ENCODE data around the gene FAM107A. TPM values are rescaled to one million over a fixed set of nuclear protein-coding genes. Genes with fewer than 3 reads are reported as not detected.

The FAM107A gene
- total RNA-seq, 1 experiment from 2014 or later, result not detected

DNA sequence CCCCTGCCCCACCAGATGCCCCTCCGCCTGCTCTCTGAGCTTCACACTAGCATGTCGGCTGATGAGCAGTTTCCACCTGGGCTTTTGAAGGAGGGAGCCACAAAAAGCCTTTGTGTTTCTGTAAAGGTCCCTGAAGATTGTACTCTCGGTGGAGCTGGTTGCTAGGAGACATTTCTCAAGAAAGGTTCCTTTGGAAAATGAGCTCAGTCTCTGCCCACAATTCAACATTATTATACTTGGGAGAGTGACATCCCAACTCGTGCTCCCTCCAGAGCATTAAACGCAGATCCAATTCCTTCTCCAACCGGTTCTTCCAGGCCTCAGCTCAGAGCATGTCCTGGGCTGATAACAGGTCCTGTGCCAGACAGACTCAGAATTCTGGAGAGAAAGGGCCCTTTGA is 26.8 kb upstream of the FAM107A start:
- H3K79me2 ChIP-seq (ENCODE audit: insufficient read depth, low read length), result no peaks in the 10 kb centered on the region
- DNase-seq (ENCODE audit: low read depth, low spot score) (no peak), ATAC-seq (no peak)
- ChIA-PET POLR2A (interaction anchor here (0.5 kb wide), 1 partner anchor 28 kb away, joined by 6 read pairs; no protein-coding TSS in a partner anchor), CTCF (no interaction called here), RAD21 (ENCODE audit: low non-redundant PET in 1 of 2, low total read pairs in 2 of 2, uncharacterized antibody in 2 of 2, unreplicated experiment in 2 of 2) (no interaction called here)
- intact Hi-C loops (cut with micrococcal nuclease), result no loop called here
- no peaks in the 10 kb centered on the region for H3K36me3 ChIP-seq (ENCODE audit: control insufficient read depth in 1 of 2, insufficient read depth in 2 of 2, low read length in 2 of 2)
- H3K4me3 ChIP-seq (replicated peaks in 1 of 2; ENCODE audit: low read depth in 1 of 2, low read length in 2 of 2), result no peak overlapping the region
- H3K4me2 ChIP-seq (ENCODE audit: low read length), result no peak overlapping the region
- H3K9me2 ChIP-seq (ENCODE audit: insufficient read depth), result no peaks in the 10 kb centered on the region
- H3K27me3 ChIP-seq (ENCODE audit: insufficient read depth, low read length), result peaks cover 59% of the 10 kb centered on the region
- no peaks in the 10 kb centered on the region for H4K20me1 ChIP-seq (ENCODE audit: insufficient read depth)
- no peak overlapping the region for H2AFZ ChIP-seq (ENCODE audit: low read depth, low read length, poor library complexity, severe bottlenecking)
- no peaks in the 10 kb centered on the region for H3K9me3 ChIP-seq (ENCODE audit: control insufficient read depth in 1 of 2, insufficient read depth in 1 of 2, low read depth in 1 of 2, low read length in 2 of 2)
- H3K4me1 ChIP-seq (ENCODE audit: control insufficient read depth in 1 of 2, insufficient read depth in 2 of 2, low read length in 2 of 2), result no peaks in the 10 kb centered on the region; a peak in 1 of 4 replicates
- H3K27ac ChIP-seq (ENCODE audit: low read depth, low read length), result no peak overlapping the region
- no TSS peak for BruUV-seq (replicated peaks)
- TF ChIP-seq, protein P1, sequence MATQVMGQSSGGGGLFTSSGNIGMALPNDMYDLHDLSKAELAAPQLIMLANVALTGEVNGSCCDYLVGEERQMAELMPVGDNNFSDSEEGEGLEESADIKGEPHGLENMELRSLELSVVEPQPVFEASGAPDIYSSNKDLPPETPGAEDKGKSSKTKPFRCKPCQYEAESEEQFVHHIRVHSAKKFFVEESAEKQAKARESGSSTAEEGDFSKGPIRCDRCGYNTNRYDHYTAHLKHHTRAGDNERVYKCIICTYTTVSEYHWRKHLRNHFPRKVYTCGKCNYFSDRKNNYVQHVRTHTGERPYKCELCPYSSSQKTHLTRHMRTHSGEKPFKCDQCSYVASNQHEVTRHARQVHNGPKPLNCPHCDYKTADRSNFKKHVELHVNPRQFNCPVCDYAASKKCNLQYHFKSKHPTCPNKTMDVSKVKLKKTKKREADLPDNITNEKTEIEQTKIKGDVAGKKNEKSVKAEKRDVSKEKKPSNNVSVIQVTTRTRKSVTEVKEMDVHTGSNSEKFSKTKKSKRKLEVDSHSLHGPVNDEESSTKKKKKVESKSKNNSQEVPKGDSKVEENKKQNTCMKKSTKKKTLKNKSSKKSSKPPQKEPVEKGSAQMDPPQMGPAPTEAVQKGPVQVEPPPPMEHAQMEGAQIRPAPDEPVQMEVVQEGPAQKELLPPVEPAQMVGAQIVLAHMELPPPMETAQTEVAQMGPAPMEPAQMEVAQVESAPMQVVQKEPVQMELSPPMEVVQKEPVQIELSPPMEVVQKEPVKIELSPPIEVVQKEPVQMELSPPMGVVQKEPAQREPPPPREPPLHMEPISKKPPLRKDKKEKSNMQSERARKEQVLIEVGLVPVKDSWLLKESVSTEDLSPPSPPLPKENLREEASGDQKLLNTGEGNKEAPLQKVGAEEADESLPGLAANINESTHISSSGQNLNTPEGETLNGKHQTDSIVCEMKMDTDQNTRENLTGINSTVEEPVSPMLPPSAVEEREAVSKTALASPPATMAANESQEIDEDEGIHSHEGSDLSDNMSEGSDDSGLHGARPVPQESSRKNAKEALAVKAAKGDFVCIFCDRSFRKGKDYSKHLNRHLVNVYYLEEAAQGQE (IDR thresholded peaks at IDR 0.05; ENCODE audit: low read depth), result no peak
- TF ChIP-seq, protein P2, sequence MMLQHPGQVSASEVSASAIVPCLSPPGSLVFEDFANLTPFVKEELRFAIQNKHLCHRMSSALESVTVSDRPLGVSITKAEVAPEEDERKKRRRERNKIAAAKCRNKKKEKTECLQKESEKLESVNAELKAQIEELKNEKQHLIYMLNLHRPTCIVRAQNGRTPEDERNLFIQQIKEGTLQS (IDR thresholded peaks at IDR 0.05), result no peak
- TF ChIP-seq ELF1 (IDR thresholded peaks at IDR 0.05; ENCODE audit: borderline replicate concordance, low read depth) (no peak), POLR2AphosphoS5 (IDR thresholded peaks at IDR 0.05; ENCODE audit: low read depth, low read length) (no peak), RAD21 (IDR thresholded peaks at IDR 0.05; ENCODE audit: low read depth) (no peak), POLR2A (IDR thresholded peaks at IDR 0.05; ENCODE audit: borderline replicate concordance, extremely low read depth, insufficient read depth, insufficient read length) (no peak), CBX3 (IDR thresholded peaks at IDR 0.05; ENCODE audit: low read depth) (no peak), EZH2phosphoT487 (IDR thresholded peaks at IDR 0.05; ENCODE audit: borderline replicate concordance) (no peak), EGR1 (IDR thresholded peaks at IDR 0.05; ENCODE audit: low read depth) (no peak), EZH2 (IDR thresholded peaks at IDR 0.05) (no peak), SIN3A (IDR thresholded peaks at IDR 0.05; ENCODE audit: low read depth) (no peak), SP1 (IDR thresholded peaks at IDR 0.05; ENCODE audit: low read depth) (no peak), FOSL1 (IDR thresholded peaks at IDR 0.05; ENCODE audit: low read depth) (no peak), ZFX (IDR thresholded peaks at IDR 0.05) (no peak)
- TF ChIP-seq, protein P3, sequence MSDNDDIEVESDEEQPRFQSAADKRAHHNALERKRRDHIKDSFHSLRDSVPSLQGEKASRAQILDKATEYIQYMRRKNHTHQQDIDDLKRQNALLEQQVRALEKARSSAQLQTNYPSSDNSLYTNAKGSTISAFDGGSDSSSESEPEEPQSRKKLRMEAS (IDR thresholded peaks at IDR 0.05), result no peak
- TF ChIP-seq, protein P4, sequence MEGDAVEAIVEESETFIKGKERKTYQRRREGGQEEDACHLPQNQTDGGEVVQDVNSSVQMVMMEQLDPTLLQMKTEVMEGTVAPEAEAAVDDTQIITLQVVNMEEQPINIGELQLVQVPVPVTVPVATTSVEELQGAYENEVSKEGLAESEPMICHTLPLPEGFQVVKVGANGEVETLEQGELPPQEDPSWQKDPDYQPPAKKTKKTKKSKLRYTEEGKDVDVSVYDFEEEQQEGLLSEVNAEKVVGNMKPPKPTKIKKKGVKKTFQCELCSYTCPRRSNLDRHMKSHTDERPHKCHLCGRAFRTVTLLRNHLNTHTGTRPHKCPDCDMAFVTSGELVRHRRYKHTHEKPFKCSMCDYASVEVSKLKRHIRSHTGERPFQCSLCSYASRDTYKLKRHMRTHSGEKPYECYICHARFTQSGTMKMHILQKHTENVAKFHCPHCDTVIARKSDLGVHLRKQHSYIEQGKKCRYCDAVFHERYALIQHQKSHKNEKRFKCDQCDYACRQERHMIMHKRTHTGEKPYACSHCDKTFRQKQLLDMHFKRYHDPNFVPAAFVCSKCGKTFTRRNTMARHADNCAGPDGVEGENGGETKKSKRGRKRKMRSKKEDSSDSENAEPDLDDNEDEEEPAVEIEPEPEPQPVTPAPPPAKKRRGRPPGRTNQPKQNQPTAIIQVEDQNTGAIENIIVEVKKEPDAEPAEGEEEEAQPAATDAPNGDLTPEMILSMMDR (IDR thresholded peaks at IDR 0.05 in 2 of 3, conservative IDR thresholded peaks at IDR 0.05 in 1 of 3; ENCODE audit: borderline replicate concordance in 1 of 3, insufficient read depth in 1 of 3, low read depth in 2 of 3, low read length in 2 of 3), result no peak
- no peak overlapping the region for H3K9ac ChIP-seq (ENCODE audit: low read length)
